ENCODE data around the gene ZEB2.

Gene ZEB2

GRCh38 chr2:144519934-144520731, at the start of gene ZEB2:
TSS of gene ZEB2 (minus strand) at chr2:144520119. CDS start at chr2:144517350, 2,769 bp downstream.
- Histone ChIP-seq H3K9ac (ENCODE audit: low read length) (peak within 1 kb of the TSS; percentile 58), H3K27me3 (ENCODE audit: control insufficient read depth, insufficient read depth, low read length) (peaks cover 59% of the 10 kb centered on the region), H3K36me3 (ENCODE audit: control insufficient read depth, insufficient read depth, low read length) (no peaks in the 10 kb centered on the region), H3K9me3 (ENCODE audit: control insufficient read depth, low read length) (no peaks in the 10 kb centered on the region), H3K4me1 (ENCODE audit: control insufficient read depth, insufficient read depth, low read length) (no peaks in the 10 kb centered on the region), H3K4me3 (ENCODE audit: low read length) (no peak within 1 kb of the TSS)

GRCh38 chr2:144567745-144568144, 47.8 kb upstream of the ZEB2 start:
- H3K27me3 ChIP-seq (ENCODE audit: control insufficient read depth, insufficient read depth, low read length) = no peaks in the 10 kb centered on the region

DNA sequence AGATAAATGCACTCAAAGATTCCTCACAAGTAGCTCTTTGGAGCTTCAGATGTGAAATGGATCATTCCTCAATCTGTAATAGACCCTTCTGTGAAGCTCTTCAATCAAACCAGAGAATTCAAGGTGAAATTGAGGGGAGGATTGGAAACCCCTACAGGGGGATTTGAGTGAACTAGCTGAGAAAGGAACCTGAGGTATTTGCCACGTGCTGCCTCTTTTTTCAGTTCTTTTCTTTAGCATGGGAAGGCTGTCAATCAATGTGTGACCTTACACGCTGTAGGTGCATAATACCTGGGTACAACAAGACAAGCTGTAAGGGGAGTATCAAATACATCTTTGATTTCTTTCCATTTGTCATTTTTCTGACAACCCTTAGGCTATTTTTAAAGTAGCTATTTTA, 46.5 kb upstream of the ZEB2 start:
- Histone ChIP-seq H3K4me1 (ENCODE audit: control insufficient read depth, insufficient read depth, low read length) (no peaks in the 10 kb centered on the region), H3K9me3 (ENCODE audit: control insufficient read depth, low read length) (no peaks in the 10 kb centered on the region), H3K27me3 (ENCODE audit: control insufficient read depth, insufficient read depth, low read length) (no peaks in the 10 kb centered on the region), H3K36me3 (ENCODE audit: control insufficient read depth, insufficient read depth, low read length) (no peaks in the 10 kb centered on the region), H3K9ac (ENCODE audit: low read length) (no peak overlapping the region), H3K4me3 (ENCODE audit: low read length) (no peak overlapping the region)

More at GRCh38 chr2:144567745-144568144, 47.8 kb upstream of the ZEB2 start:
- Histone ChIP-seq H3K4me1 (ENCODE audit: control insufficient read depth, insufficient read depth, low read length) (no peaks in the 10 kb centered on the region), H3K9me3 (ENCODE audit: control insufficient read depth, low read length) (no peaks in the 10 kb centered on the region), H3K4me3 (ENCODE audit: low read length) (no peak overlapping the region), H3K36me3 (ENCODE audit: control insufficient read depth, insufficient read depth, low read length) (no peaks in the 10 kb centered on the region), H3K9ac (ENCODE audit: low read length) (no peak overlapping the region)

- H3K36me3 ChIP-seq (ENCODE audit: control insufficient read depth, insufficient read depth, low read length) = no peaks in the 10 kb centered on the region
- no peaks in the 10 kb centered on the region for H3K4me1 ChIP-seq (ENCODE audit: control insufficient read depth, insufficient read depth, low read length)
- H3K9me3 ChIP-seq (ENCODE audit: control insufficient read depth, low read length) = no peaks in the 10 kb centered on the region
- no peak overlapping the region for H3K4me3 ChIP-seq (ENCODE audit: low read length)
- H3K27me3 ChIP-seq (ENCODE audit: control insufficient read depth, insufficient read depth, low read length) = no peaks in the 10 kb centered on the region
- no peak overlapping the region for H3K9ac ChIP-seq (ENCODE audit: low read length)
These were observed 40.3 kb upstream of the ZEB2 start for GRCh38 chr2:144560251-144560650.

- Histone ChIP-seq H3K9ac (ENCODE audit: low read length) (no peak overlapping the region), H3K4me1 (ENCODE audit: control insufficient read depth, insufficient read depth, low read length) (no peaks in the 10 kb centered on the region), H3K4me3 (ENCODE audit: low read length) (no peak overlapping the region), H3K9me3 (ENCODE audit: control insufficient read depth, low read length) (no peaks in the 10 kb centered on the region), H3K27me3 (ENCODE audit: control insufficient read depth, insufficient read depth, low read length) (no peaks in the 10 kb centered on the region), H3K36me3 (ENCODE audit: control insufficient read depth, insufficient read depth, low read length) (no peaks in the 10 kb centered on the region)
These were observed 39.8 kb upstream of the ZEB2 start for GRCh38 chr2:144559681-144560080.

DNA sequence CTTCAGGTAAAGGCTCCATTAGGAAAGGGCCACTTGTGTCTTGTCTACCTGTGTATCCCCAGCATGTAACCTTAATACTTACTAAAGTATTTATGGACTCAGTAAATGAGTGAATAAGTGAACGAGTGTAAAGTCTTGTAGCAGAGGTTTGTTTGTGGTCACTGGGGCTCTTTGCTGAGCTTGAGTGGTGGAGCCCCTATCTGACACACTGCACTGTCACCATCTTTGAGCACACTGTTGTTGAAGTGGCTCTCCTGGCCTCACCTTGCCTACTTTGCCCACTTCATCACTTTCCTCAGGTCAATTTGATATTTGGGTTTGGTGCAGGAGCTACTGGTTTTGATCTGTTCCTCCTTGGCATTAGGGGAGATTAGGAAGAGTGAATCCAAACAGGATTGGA, 39.3 kb upstream of the ZEB2 start:
- no peak overlapping the region for H3K9ac ChIP-seq (ENCODE audit: low read length)
- no peaks in the 10 kb centered on the region for H3K4me1 ChIP-seq (ENCODE audit: control insufficient read depth, insufficient read depth, low read length)
- H3K9me3 ChIP-seq (ENCODE audit: control insufficient read depth, low read length) = no peaks in the 10 kb centered on the region

GRCh38 chr2:144554492-144555210, 34.7 kb upstream of the ZEB2 start:
- H3K9me3 ChIP-seq (ENCODE audit: control insufficient read depth, low read length) = no peaks in the 10 kb centered on the region
- no peaks in the 10 kb centered on the region for H3K27me3 ChIP-seq (ENCODE audit: control insufficient read depth, insufficient read depth, low read length)
- no peak overlapping the region for H3K9ac ChIP-seq (ENCODE audit: low read length)
- no peaks in the 10 kb centered on the region for H3K4me1 ChIP-seq (ENCODE audit: control insufficient read depth, insufficient read depth, low read length)
- H3K4me3 ChIP-seq (ENCODE audit: low read length) = no peak overlapping the region
- no peaks in the 10 kb centered on the region for H3K36me3 ChIP-seq (ENCODE audit: control insufficient read depth, insufficient read depth, low read length)

More for the DNA sequence above, 39.3 kb upstream of the ZEB2 start:
- no peaks in the 10 kb centered on the region for H3K36me3 ChIP-seq (ENCODE audit: control insufficient read depth, insufficient read depth, low read length)
- H3K27me3 ChIP-seq (ENCODE audit: control insufficient read depth, insufficient read depth, low read length) = no peaks in the 10 kb centered on the region
- H3K4me3 ChIP-seq (ENCODE audit: low read length) = no peak overlapping the region

DNA sequence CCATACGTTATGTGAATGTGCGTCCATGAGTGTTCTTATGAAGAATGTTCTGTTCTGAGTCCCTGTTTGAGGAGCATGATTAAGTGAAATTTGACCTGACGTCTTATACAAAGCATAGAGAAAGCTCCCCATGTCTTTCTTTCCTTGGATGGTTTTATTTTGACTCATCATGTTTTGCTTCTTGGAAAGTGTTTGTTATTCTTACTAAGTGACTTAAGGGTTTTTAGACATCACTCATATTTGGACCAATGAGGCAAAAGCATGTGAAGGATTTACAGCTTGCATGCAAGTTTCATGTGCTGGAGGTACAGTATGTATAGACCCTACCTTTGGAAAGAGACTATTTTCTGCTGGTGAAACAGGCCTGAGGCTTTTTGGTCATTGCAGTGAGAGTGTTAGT, 33.5 kb upstream of the ZEB2 start:
- no peak overlapping the region for H3K9ac ChIP-seq (ENCODE audit: low read length)
- H3K9me3 ChIP-seq (ENCODE audit: control insufficient read depth, low read length) = no peaks in the 10 kb centered on the region
- H3K4me3 ChIP-seq (ENCODE audit: low read length) = no peak overlapping the region
- no peaks in the 10 kb centered on the region for H3K27me3 ChIP-seq (ENCODE audit: control insufficient read depth, insufficient read depth, low read length)
- no peaks in the 10 kb centered on the region for H3K36me3 ChIP-seq (ENCODE audit: control insufficient read depth, insufficient read depth, low read length)
- no peaks in the 10 kb centered on the region for H3K4me1 ChIP-seq (ENCODE audit: control insufficient read depth, insufficient read depth, low read length)

GRCh38 chr2:144552821-144553220, 32.9 kb upstream of the ZEB2 start:
- Histone ChIP-seq H3K27me3 (ENCODE audit: control insufficient read depth, insufficient read depth, low read length) (no peaks in the 10 kb centered on the region), H3K4me3 (ENCODE audit: low read length) (no peak overlapping the region), H3K4me1 (ENCODE audit: control insufficient read depth, insufficient read depth, low read length) (no peaks in the 10 kb centered on the region), H3K36me3 (ENCODE audit: control insufficient read depth, insufficient read depth, low read length) (no peaks in the 10 kb centered on the region), H3K9ac (ENCODE audit: low read length) (no peak overlapping the region), H3K9me3 (ENCODE audit: control insufficient read depth, low read length) (no peaks in the 10 kb centered on the region)

GRCh38 chr2:144550911-144551310, 31.0 kb upstream of the ZEB2 start:
- Histone ChIP-seq H3K27me3 (ENCODE audit: control insufficient read depth, insufficient read depth, low read length) (no peaks in the 10 kb centered on the region), H3K4me3 (ENCODE audit: low read length) (no peak overlapping the region), H3K9me3 (ENCODE audit: control insufficient read depth, low read length) (no peaks in the 10 kb centered on the region), H3K9ac (ENCODE audit: low read length) (no peak overlapping the region), H3K4me1 (ENCODE audit: control insufficient read depth, insufficient read depth, low read length) (no peaks in the 10 kb centered on the region), H3K36me3 (ENCODE audit: control insufficient read depth, insufficient read depth, low read length) (no peaks in the 10 kb centered on the region)

DNA sequence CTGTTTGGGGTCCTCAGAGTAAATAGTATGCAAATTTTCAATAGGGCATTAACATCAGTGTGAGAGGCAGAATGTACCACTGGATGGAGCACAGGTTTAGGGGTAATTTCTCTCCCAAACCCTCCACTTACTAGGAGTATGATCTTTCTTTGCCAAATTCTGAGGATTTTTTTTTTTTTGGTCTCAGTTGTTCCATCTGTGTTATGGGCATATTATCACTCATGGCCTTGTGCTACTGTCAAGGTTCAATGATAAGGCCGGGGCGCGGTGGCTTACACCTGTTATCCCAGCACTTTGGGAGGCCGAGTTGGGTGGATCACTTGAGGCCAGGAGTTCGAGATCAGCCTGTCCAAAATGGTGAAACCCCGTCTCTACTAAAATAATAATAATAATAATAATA, 30.2 kb upstream of the ZEB2 start:
- H3K27me3 ChIP-seq (ENCODE audit: control insufficient read depth, insufficient read depth, low read length) = no peaks in the 10 kb centered on the region
- H3K36me3 ChIP-seq (ENCODE audit: control insufficient read depth, insufficient read depth, low read length) = no peaks in the 10 kb centered on the region
- no peaks in the 10 kb centered on the region for H3K4me1 ChIP-seq (ENCODE audit: control insufficient read depth, insufficient read depth, low read length)
- H3K9me3 ChIP-seq (ENCODE audit: control insufficient read depth, low read length) = no peaks in the 10 kb centered on the region
- no peak overlapping the region for H3K4me3 ChIP-seq (ENCODE audit: low read length)
- no peak overlapping the region for H3K9ac ChIP-seq (ENCODE audit: low read length)

DNA sequence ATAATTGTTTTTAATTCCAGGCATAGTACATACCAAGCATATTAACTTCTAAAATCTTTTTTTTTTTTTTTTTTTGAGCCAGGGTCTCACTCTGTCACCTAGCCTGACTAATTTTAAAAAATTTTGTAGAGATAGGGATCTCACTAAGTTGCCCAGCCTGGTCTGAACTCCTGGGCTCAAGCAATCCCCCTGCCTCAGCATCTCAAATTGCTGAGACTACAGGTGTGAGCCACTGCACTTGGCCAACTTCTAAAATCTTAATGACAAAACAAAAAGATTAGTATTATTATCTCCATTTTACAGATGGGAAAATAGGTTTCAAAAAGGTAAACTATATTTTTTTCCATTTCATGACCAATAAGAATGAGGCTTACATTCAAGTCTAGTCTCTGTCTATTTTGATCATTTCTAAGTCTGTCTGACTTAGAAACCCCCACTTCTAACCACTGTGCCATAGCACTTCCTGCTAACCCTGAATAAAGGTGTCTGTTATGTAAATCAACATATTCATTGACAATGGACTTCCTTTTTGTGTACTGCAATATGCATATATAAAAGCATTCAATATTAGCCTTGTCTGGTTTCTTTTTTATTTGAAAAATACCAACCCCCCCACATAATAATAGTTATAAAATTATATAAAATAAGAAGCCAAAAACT, 28.7 kb upstream of the ZEB2 start:
- no peaks in the 10 kb centered on the region for H3K27me3 ChIP-seq (ENCODE audit: control insufficient read depth, insufficient read depth, low read length)
- H3K4me3 ChIP-seq (ENCODE audit: low read length) = no peak overlapping the region
- H3K9ac ChIP-seq (ENCODE audit: low read length) = no peak overlapping the region
- no peaks in the 10 kb centered on the region for H3K4me1 ChIP-seq (ENCODE audit: control insufficient read depth, insufficient read depth, low read length)
- H3K36me3 ChIP-seq (ENCODE audit: control insufficient read depth, insufficient read depth, low read length) = no peaks in the 10 kb centered on the region
- no peaks in the 10 kb centered on the region for H3K9me3 ChIP-seq (ENCODE audit: control insufficient read depth, low read length)

All from mucosa of stomach (tissue), 1 donor.